GM12801 (cell line): ENCODE data around the gene FAM217A.

Experiments
- TF ChIP-seq, protein P1 (sequence below): IDR thresholded peaks from one replicate; pipeline ENCODE4 v1.5.1; 2011; ENCODE audit warnings: control low read depth; ENCODE audit not compliant: insufficient read length; ENCODE audit errors: extremely low read depth

FAM217A gene

DNA sequence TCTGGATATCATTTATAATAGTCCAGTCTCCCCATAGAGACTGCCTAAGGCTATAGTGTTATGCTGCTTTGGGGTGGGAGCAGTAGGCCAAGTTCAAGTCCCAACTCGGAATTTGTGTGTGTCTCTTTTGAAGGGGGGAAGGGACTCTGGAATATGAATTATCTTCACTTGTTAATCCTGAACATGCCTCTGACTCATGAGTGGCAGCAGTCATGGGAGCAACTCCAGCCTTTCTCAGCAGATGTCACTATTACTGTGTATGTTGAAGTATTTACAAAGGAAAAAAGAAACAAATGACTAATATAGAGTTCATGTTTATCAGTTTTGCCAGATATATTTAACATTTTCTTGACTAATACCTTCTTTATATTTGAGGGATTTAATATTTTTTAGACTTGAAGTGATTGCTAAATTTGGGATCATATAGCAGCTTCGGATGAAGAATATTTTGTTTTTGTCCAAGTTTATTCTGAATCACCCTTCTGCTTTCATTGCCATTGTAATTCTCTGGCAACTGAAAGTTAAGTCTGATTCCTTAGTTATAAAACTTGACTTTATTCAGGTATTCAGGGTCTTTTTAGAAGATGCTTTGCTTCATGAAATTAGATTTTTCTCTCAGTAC lies 23.4 kb downstream of the FAM217A start:
- TF ChIP-seq, protein P1, sequence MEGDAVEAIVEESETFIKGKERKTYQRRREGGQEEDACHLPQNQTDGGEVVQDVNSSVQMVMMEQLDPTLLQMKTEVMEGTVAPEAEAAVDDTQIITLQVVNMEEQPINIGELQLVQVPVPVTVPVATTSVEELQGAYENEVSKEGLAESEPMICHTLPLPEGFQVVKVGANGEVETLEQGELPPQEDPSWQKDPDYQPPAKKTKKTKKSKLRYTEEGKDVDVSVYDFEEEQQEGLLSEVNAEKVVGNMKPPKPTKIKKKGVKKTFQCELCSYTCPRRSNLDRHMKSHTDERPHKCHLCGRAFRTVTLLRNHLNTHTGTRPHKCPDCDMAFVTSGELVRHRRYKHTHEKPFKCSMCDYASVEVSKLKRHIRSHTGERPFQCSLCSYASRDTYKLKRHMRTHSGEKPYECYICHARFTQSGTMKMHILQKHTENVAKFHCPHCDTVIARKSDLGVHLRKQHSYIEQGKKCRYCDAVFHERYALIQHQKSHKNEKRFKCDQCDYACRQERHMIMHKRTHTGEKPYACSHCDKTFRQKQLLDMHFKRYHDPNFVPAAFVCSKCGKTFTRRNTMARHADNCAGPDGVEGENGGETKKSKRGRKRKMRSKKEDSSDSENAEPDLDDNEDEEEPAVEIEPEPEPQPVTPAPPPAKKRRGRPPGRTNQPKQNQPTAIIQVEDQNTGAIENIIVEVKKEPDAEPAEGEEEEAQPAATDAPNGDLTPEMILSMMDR = no peak

- TF ChIP-seq, protein P1 = no peak
These were observed 29.7 kb downstream of the FAM217A start for GRCh38 chr6:4049246-4049645.

DNA sequence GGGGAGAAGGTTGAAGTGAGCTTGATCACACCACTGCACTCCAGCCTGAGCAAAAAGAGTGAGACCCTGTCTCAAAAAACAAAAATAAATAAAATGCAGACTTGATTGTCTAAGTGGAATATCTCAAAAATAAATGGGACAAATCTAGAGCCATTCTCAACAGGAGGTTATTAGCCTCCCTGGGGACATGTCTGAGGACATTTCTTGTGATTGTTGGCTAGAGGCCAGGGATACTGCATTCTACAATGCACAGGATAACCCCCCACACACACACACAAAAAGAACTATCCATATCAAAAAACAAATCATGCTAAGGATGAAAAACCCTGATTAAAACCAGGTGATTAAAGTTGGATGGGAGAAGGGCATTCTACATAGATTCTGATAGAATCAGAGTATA lies 37.5 kb downstream of the FAM217A start:
- TF ChIP-seq, protein P1 = no peak

- TF ChIP-seq, protein P1 = no peak
These were observed 39.6 kb downstream of the FAM217A start for GRCh38 chr6:4039348-4039747.

GRCh38 chr6:4036581-4036980 lies 42.4 kb downstream of the FAM217A start:
- TF ChIP-seq, protein P1 = no peak

GRCh38 chr6:4032475-4032874 lies 46.5 kb downstream of the FAM217A start:
- TF ChIP-seq, protein P1 = no peak

- TF ChIP-seq, protein P1 = no peak
These were observed 47.5 kb downstream of the FAM217A start for GRCh38 chr6:4031442-4031841.
